Gastrocnemius medialis (tissue), 4 donors: ENCODE results near the gene ITPA. TPM values are rescaled to one million over a fixed set of nuclear protein-coding genes. Genes with fewer than 3 reads are reported as not detected.

Source experiments
- ATAC-seq, 2 donors: fragments of 150-250 bp; one replicate each; pipeline ENCODE4 v1.9.1; 2016
- DNase-seq, 2 donors: peaks; one replicate each; pipeline ENCODE4 v3.0.0-alpha.2; 2019
- H3K27ac ChIP-seq, 4 donors: fragments of 200-600 bp; sonication (generic); 1 replicate in 1 of 4; 2 replicates in 3 of 4; pipeline ENCODE4 v1.5.1; 2016 to 2018; ENCODE audit warnings: mild to moderate bottlenecking in 2 of 4, moderate library complexity in 1 of 4
- H3K27me3 ChIP-seq, 3 donors: fragments of 200-600 bp; sonication (generic) in 2 of 3; 1 replicate in 1 of 3; 2 replicates in 2 of 3; pipeline versions ENCODE4 v1.5.1 to v1.6.0; 2016 to 2019; ENCODE audit warnings: mild to moderate bottlenecking in 1 of 3, moderate library complexity in 1 of 3
- H3K36me3 ChIP-seq, 2 donors: fragments of 200-600 bp; sonication (generic) in 1 of 2; one replicate each; pipeline ENCODE4 v1.5.1; 2017 to 2018
- H3K4me1 ChIP-seq, 2 donors: fragments of 200-600 bp; sonication (generic) in 1 of 2; one replicate each; pipeline ENCODE4 v1.5.1; 2016 to 2017; ENCODE audit warnings: mild to moderate bottlenecking in 2 of 2
- H3K4me3 ChIP-seq, 4 donors: fragments of 200-600 bp; sonication (generic) in 3 of 4; 1 replicate in 1 of 4; 2 replicates in 3 of 4; pipeline ENCODE4 v1.5.1; 2016 to 2019; ENCODE audit warnings: mild to moderate bottlenecking in 2 of 4
- H3K9me3 ChIP-seq, 3 donors: fragments of 200-600 bp; sonication (generic) in 2 of 3; 1 replicate in 1 of 3; 2 replicates in 2 of 3; pipeline ENCODE4 v1.5.1; 2016 to 2019
- CTCF ChIP-seq, 5 experiments: fragments of 450-650 bp in 3 of 5; fragments of 200-600 bp in 2 of 5; sonication (generic) in 2 of 5; IDR thresholded peaks in 4 of 5; conservative IDR thresholded peaks in 1 of 5; 1 replicate in 4 of 5; 2 replicates in 1 of 5; pipeline ENCODE4 v1.5.1; 2016 to 2019; ENCODE audit warnings: antibody characterized with exemption in 5 of 5, mild to moderate bottlenecking in 3 of 5, moderate library complexity in 3 of 5
- POLR2A ChIP-seq, 2 donors: fragments of 450-650 bp; IDR thresholded peaks; one replicate each; pipeline ENCODE4 v1.6.1; 2017; ENCODE audit warnings: antibody characterized with exemption in 2 of 2, mild to moderate bottlenecking in 2 of 2, moderate library complexity in 2 of 2
- in situ Hi-C, 4 donors: fragments of 200-750 bp; cut with MboI; loops; one replicate each; pipeline versions ENCODE4 v1.15.0 to v1.8.0; 2017; ENCODE audit warnings: low sequenced_read_pairs in 4 of 4
- intact Hi-C: fragments of 100-400 bp; cut with DNase I; formaldehyde crosslinking; loops from one replicate; pipeline ENCODE4 v1.15.1; 2023; ENCODE audit warnings: low total_unique reads
- total RNA-seq, 4 donors: library from RNA; depleted of rRNA; stranded (reverse); fragments of >200 nt; gene quantifications; one replicate each; pipeline versions ENCODE4 v1.1.0 to v1.2.3, GENCODE V29; 2016

ITPA gene
- total RNA-seq, 4 donors from 2014 or later = 27.2 to 59.5 (median 34.0) TPM

GRCh38 chr20:3245711-3246110 lies 36.4 kb downstream of the ITPA start:
- ATAC-seq = no peak
- Histone ChIP-seq H3K9me3 (no peaks in the 10 kb centered on the region), H3K4me3 (no peak overlapping the region), H3K27me3 (peaks cover 2 to 5% (median 2%) of the 10 kb centered on the region in 3 donors), H3K36me3 (peaks cover 0 to 5% of the 10 kb centered on the region in 2 donors), H3K27ac (no peak overlapping the region), H3K4me1 (peaks cover 11 to 12% of the 10 kb centered on the region in 2 donors)
- in situ Hi-C loops = no loop called here
- TF ChIP-seq POLR2A (IDR thresholded peaks at IDR 0.05) = no peak
- TF ChIP-seq CTCF (IDR thresholded peaks at IDR 0.05 in 4 of 5, conservative IDR thresholded peaks at IDR 0.05 in 1 of 5) = no peak
- intact Hi-C loops = no loop called here
- DNase-seq = no peak

GRCh38 chr20:3246682-3247081 lies 37.4 kb downstream of the ITPA start:
- H3K27ac ChIP-seq = no peak overlapping the region
- no peak for TF ChIP-seq CTCF (IDR thresholded peaks at IDR 0.05 in 4 of 5, conservative IDR thresholded peaks at IDR 0.05 in 1 of 5)
- TF ChIP-seq POLR2A (IDR thresholded peaks at IDR 0.05) = no peak
- in situ Hi-C loops (no loop called here), intact Hi-C loops (no loop called here)
- no peaks in the 10 kb centered on the region for H3K27me3 ChIP-seq
- H3K36me3 ChIP-seq = peaks cover 0 to 15% of the 10 kb centered on the region in 2 donors
- no peak for ATAC-seq
- H3K4me3 ChIP-seq = no peak overlapping the region
- no peaks in the 10 kb centered on the region for H3K9me3 ChIP-seq
- DNase-seq = no peak
- H3K4me1 ChIP-seq = peaks cover 12 to 15% of the 10 kb centered on the region in 2 donors

- intact Hi-C loops (loop anchor here (2.0 kb wide), 1 partner anchor 29 kb away; no protein-coding TSS in a partner anchor), in situ Hi-C loops (no loop called here)
- H3K36me3 ChIP-seq = peaks cover 0 to 25% of the 10 kb centered on the region in 2 donors
- no peaks in the 10 kb centered on the region for H3K9me3 ChIP-seq
- DNase-seq = no peak
- H3K27ac ChIP-seq = peak overlapping the region in 3 of 4 donors; percentile 48 to 63 (median 49)
- peak; percentile 45 to 50 for ATAC-seq
- peaks cover 12 to 15% of the 10 kb centered on the region in 2 donors for H3K4me1 ChIP-seq
- H3K27me3 ChIP-seq = no peaks in the 10 kb centered on the region
- H3K4me3 ChIP-seq = no peak overlapping the region
- no peak for TF ChIP-seq POLR2A (IDR thresholded peaks at IDR 0.05)
- TF ChIP-seq CTCF (IDR thresholded peaks at IDR 0.05 in 4 of 5, conservative IDR thresholded peaks at IDR 0.05 in 1 of 5) = no peak
Observed at GRCh38 chr20:3247638-3248037, 38.3 kb downstream of the ITPA start.

- peak in 1 of 2 donors; percentile 56 for DNase-seq
- no peak for TF ChIP-seq POLR2A (IDR thresholded peaks at IDR 0.05)
- TF ChIP-seq CTCF (IDR thresholded peaks at IDR 0.05 in 4 of 5, conservative IDR thresholded peaks at IDR 0.05 in 1 of 5) = no peak
- peak overlapping the region; percentile 46 to 63 (median 48) for H3K27ac ChIP-seq
- H3K9me3 ChIP-seq = no peaks in the 10 kb centered on the region
- ATAC-seq = peak; percentile 39 to 40
- H3K4me1 ChIP-seq = peaks cover 12 to 15% of the 10 kb centered on the region in 2 donors
- intact Hi-C loops = loop anchor here (2.0 kb wide), 1 partner anchor 30 kb away; no protein-coding TSS in a partner anchor
- in situ Hi-C loops = no loop called here
- H3K27me3 ChIP-seq = no peaks in the 10 kb centered on the region
- peaks cover 0 to 32% of the 10 kb centered on the region in 2 donors for H3K36me3 ChIP-seq
- peak overlapping the region; percentile 4 to 19 (median 14) for H3K4me3 ChIP-seq
Observed at GRCh38 chr20:3248167-3248992, 39.1 kb downstream of the ITPA start.
